CD8-positive, alpha-beta memory T cell (primary cell): ENCODE results near the gene TPRA1. TPM values are rescaled to one million over a fixed set of nuclear protein-coding genes. Genes with fewer than 3 reads are reported as not detected.
A peak's percentile ranks its signal among the peaks of the same experiment; 100 is the strongest.
"Not testable (repeated sequence)": the region's sequence is repeated elsewhere in the genome, so short reads cannot be mapped to it uniquely, and the experiment has no call there.

Source experiments
- CTCF ChIA-PET: fragments of 350-600 bp; sonication (Branson Sonifier 250); formaldehyde crosslinking; loops from one replicate; lab custom pipeline; 2021; ENCODE audit warnings: antibody characterized with exemption; lab: Charles Lee
- POLR2A ChIA-PET: fragments of 350-600 bp; sonication (Branson Sonifier 250); formaldehyde crosslinking; loops from one replicate; lab custom pipeline; 2021; ENCODE audit warnings: antibody characterized with exemption; lab: Charles Lee
- DNase-seq, 5 donors: peaks; one replicate each; pipeline versions ENCODE4 v3.0.0 to v3.0.0-alpha.2; 2020 to 2022; ENCODE audit warnings: mixed read lengths in 1 of 5
- H3K27ac ChIP-seq: one replicate; pipeline ENCODE4 v1.7.0; 2013; ENCODE audit warnings: low read depth, mild to moderate bottlenecking, low read length, moderate library complexity
- H3K27me3 ChIP-seq: 2 replicates; pipeline ENCODE4 v1.7.0; 2013; ENCODE audit warnings: low read length, mild to moderate bottlenecking; ENCODE audit not compliant: insufficient read depth, poor library complexity, severe bottlenecking
- H3K36me3 ChIP-seq: 2 replicates; pipeline ENCODE4 v1.7.0; 2013; ENCODE audit warnings: mild to moderate bottlenecking, low read length, moderate library complexity; ENCODE audit not compliant: insufficient read depth
- H3K4me1 ChIP-seq: 2 replicates; pipeline ENCODE4 v1.7.0; 2013; ENCODE audit warnings: mild to moderate bottlenecking, low read length, moderate library complexity; ENCODE audit not compliant: insufficient read depth
- H3K4me3 ChIP-seq: 2 replicates; pipeline ENCODE4 v1.7.0; 2013; ENCODE audit warnings: mild to moderate bottlenecking, low read length
- H3K9me3 ChIP-seq: 2 replicates; pipeline ENCODE4 v1.7.0; 2013; ENCODE audit warnings: mild to moderate bottlenecking, low read length
- H3K27ac Mint-ChIP-seq, 8 donors: one replicate each; pipeline ENCODE4 v1.8.0; 2020 to 2021; ENCODE audit warnings: mixed read lengths in 8 of 8, mild to moderate bottlenecking in 6 of 8, inconsistent platforms in 3 of 8, moderate library complexity in 3 of 8
- H3K27me3 Mint-ChIP-seq, 2 donors: one replicate each; pipeline ENCODE4 v1.8.0; 2020 to 2021; ENCODE audit warnings: mixed read lengths in 2 of 2, mild to moderate bottlenecking in 1 of 2, moderate library complexity in 1 of 2
- H3K36me3 Mint-ChIP-seq, 3 donors: one replicate each; pipeline ENCODE4 v1.8.0; 2020 to 2021; ENCODE audit warnings: mixed read lengths in 3 of 3, inconsistent platforms in 1 of 3, mild to moderate bottlenecking in 1 of 3
- H3K4me1 Mint-ChIP-seq, 3 donors: one replicate each; pipeline ENCODE4 v1.8.0; 2020 to 2021; ENCODE audit warnings: mixed read lengths in 3 of 3, inconsistent platforms in 1 of 3, mild to moderate bottlenecking in 1 of 3
- H3K4me3 Mint-ChIP-seq, 7 donors: one replicate each; pipeline ENCODE4 v1.8.0; 2020 to 2021; ENCODE audit warnings: mixed read lengths in 7 of 7, mild to moderate bottlenecking in 6 of 7, moderate library complexity in 4 of 7, inconsistent platforms in 2 of 7
- H3K9me3 Mint-ChIP-seq, 5 donors: one replicate each; pipeline ENCODE4 v1.8.0; 2020 to 2022; ENCODE audit warnings: mixed read lengths in 5 of 5, mild to moderate bottlenecking in 3 of 5, moderate library complexity in 2 of 5, inconsistent platforms in 1 of 5
- polyA plus RNA-seq: library from polyadenylated mRNA; unstranded; fragments of 300-500 nt; fragmentation: Illumina TruSeq; gene quantifications from one replicate; pipeline ENCODE4 v1.2.3, GENCODE V29; 2021
- total RNA-seq, 2 experiments: library from RNA; stranded (reverse); gene quantifications; one replicate each; pipeline ENCODE4 v1.2.3, GENCODE V29; 2021

TPRA1 gene
- total and polyA plus RNA-seq, 3 experiments from 2014 or later: 30.4 to 52.1 (median 48.9) TPM

DNA sequence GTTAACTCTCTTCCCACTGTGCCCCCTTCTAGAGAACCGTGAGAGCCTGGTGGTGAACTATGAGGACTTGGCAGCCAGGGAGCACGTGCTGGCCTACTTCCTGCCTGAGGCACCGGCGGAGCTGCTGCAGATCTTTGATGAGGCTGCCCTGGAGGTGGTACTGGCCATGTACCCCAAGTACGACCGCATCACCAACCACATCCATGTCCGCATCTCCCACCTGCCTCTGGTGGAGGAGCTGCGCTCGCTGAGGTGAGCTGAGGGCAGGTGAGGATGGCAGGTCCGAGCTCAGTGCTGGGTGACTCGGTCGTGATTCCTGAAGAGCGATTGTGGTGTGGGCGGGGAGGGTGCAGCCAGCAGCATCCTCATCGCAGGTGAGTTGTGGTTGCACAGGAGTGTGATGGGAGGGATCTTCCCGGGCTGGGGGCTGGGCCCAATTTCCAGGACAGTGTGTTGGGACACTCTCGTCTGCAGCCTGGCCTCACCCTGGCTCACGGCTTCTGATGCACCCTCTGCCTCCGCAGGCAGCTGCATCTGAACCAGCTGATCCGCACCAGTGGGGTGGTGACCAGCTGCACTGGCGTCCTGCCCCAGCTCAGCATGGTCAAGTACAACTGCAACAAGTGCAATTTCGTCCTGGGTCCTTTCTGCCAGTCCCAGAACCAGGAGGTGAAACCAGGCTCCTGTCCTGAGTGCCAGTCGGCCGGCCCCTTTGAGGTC, 15.7 kb upstream of the TPRA1 start:
- no peaks in the 10 kb centered on the region for H3K27me3 ChIP-seq
- CTCF ChIA-PET: interaction anchor here (2.0 kb wide), 1 partner anchor 31 kb away, joined by 8 read pairs; no protein-coding TSS in a partner anchor
- no peak for DNase-seq
- H3K27ac Mint-ChIP-seq: no peak overlapping the region
- H3K27ac ChIP-seq: no peak overlapping the region
- H3K4me3 Mint-ChIP-seq: no peak overlapping the region
- POLR2A ChIA-PET: no interaction called here
- H3K9me3 ChIP-seq: no peaks in the 10 kb centered on the region
- no peaks in the 10 kb centered on the region for H3K27me3 Mint-ChIP-seq
- no peaks in the 10 kb centered on the region for H3K36me3 ChIP-seq
- H3K4me1 ChIP-seq: no peaks in the 10 kb centered on the region
- H3K36me3 Mint-ChIP-seq: peaks cover 7 to 70% (median 19%) of the 10 kb centered on the region in 3 donors
- H3K9me3 Mint-ChIP-seq: no peaks in the 10 kb centered on the region
- H3K4me1 Mint-ChIP-seq: peaks cover 6 to 9% (median 7%) of the 10 kb centered on the region in 3 donors
- no peak overlapping the region for H3K4me3 ChIP-seq

DNA sequence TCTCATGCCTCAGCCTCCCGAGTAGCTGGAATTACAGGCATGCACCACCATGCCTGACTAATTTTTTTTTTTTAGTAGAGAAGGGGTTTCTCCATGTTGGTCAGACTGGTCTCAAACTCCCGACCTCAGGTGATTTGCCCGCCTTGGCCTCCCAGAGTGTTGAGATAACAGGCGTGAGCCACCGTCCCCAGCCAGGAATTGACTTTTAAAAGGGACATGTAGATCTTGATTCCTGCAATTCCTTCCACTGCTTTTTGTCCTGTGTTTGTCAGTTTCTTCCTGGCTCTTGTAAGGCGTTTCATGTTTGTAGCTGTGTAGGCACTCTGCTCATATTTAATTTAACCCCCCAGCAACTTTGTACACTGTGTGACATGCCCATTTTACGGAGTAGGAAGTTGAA, 15.0 kb upstream of the TPRA1 start:
- CTCF ChIA-PET: interaction anchor here (2.0 kb wide), 1 partner anchor 30 kb away, joined by 8 read pairs; no protein-coding TSS in a partner anchor
- not testable (repeated sequence) for H3K4me3 Mint-ChIP-seq, H3K27ac ChIP-seq, H3K9me3 Mint-ChIP-seq, H3K27ac Mint-ChIP-seq, DNase-seq, H3K4me3 ChIP-seq, H3K27me3 ChIP-seq, H3K27me3 Mint-ChIP-seq, H3K9me3 ChIP-seq, H3K36me3 ChIP-seq, H3K4me1 ChIP-seq
- Mint-ChIP-seq H3K36me3 (peaks cover 6 to 66% (median 17%) of the 10 kb centered on the region in 3 donors), H3K4me1 (peaks cover 6 to 11% (median 9%) of the 10 kb centered on the region in 3 donors)
- POLR2A ChIA-PET: interaction anchor here (0.6 to 0.7 kb wide), 2 partner anchors 28 to 722 kb away, joined by 4 to 8 read pairs; no protein-coding TSS in a partner anchor

GRCh38 chr3:127604546-127605165, 14.1 kb upstream of the TPRA1 start:
- peaks cover 6 to 12% (median 9%) of the 10 kb centered on the region in 3 donors for H3K4me1 Mint-ChIP-seq
- no peak overlapping the region for H3K27ac ChIP-seq

GRCh38 chr3:127604035-127604434, 13.5 kb upstream of the TPRA1 start:
- Mint-ChIP-seq H3K27ac (peak overlapping the region in 1 of 8 donors; percentile 23), H3K36me3 (peaks cover 3 to 55% (median 14%) of the 10 kb centered on the region in 3 donors), H3K27me3 (no peaks in the 10 kb centered on the region), H3K4me3 (no peak overlapping the region), H3K4me1 (peaks cover 6 to 14% (median 14%) of the 10 kb centered on the region in 3 donors), H3K9me3 (no peaks in the 10 kb centered on the region)
- ChIA-PET POLR2A (no interaction called here), CTCF (interaction anchor here (1.1 kb wide), 1 partner anchor 14 kb away, joined by 3 read pairs; the partner anchor contains the start of gene TPRA1)
- Histone ChIP-seq H3K27ac (no peak overlapping the region), H3K27me3 (no peaks in the 10 kb centered on the region), H3K9me3 (no peaks in the 10 kb centered on the region), H3K4me1 (peaks cover 3% of the 10 kb centered on the region), H3K36me3 (no peaks in the 10 kb centered on the region), H3K4me3 (no peak overlapping the region)
- no peak for DNase-seq

More at GRCh38 chr3:127604546-127605165, 14.1 kb upstream of the TPRA1 start:
- H3K9me3 ChIP-seq: no peaks in the 10 kb centered on the region
- no peak for DNase-seq
- Mint-ChIP-seq H3K27ac (no peak overlapping the region), H3K9me3 (no peaks in the 10 kb centered on the region), H3K4me3 (peak overlapping the region in 1 of 7 donors; percentile 6), H3K27me3 (no peaks in the 10 kb centered on the region), H3K36me3 (peaks cover 3 to 59% (median 14%) of the 10 kb centered on the region in 3 donors)
- POLR2A ChIA-PET: no interaction called here
- CTCF ChIA-PET: no interaction called here
- no peaks in the 10 kb centered on the region for H3K36me3 ChIP-seq
- no peak overlapping the region for H3K4me3 ChIP-seq
- H3K27me3 ChIP-seq: no peaks in the 10 kb centered on the region
- H3K4me1 ChIP-seq: no peaks in the 10 kb centered on the region

DNA sequence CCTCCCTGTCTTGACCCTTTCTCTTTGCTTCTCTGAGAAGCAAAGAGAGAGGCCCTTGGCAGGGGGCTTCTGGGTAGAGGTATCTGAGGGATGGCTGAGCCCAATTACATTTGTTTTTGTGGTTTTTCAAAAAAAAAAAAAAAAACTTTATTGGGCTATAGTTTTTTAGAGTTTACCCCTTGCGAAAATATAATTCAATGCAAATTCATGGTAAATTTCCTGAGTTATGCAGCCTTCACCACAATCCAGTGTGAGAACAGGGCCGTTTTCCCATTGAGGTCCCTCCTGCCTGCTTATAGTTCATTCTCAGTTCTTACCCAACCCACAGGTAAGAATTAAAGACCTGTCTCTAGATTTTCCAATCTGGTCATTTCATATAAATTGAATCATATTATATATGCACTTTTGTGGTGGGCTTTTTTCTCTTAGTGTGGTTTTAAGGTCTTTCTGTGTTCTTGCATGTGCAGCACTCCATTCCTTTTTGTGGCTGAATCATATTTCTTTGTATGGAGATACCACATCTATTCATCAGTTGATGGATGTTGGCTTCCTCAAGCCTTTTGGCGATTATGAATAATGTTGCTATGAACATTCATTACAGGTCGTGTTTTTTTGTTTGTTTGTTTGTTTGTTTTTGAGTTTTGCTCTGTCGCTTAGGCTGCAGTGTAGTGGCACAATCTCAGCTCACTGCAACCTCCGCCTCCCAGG, 10.4 kb upstream of the TPRA1 start:
- POLR2A ChIA-PET: no interaction called here
- no peak overlapping the region for H3K27ac ChIP-seq
- CTCF ChIA-PET: no interaction called here

GRCh38 chr3:127598841-127599570, 8.5 kb upstream of the TPRA1 start:
- peak overlapping the region; percentile 61 to 98 (median 88) for H3K27ac Mint-ChIP-seq
- Histone ChIP-seq H3K9me3 (no peaks in the 10 kb centered on the region), H3K4me1 (peaks cover 18% of the 10 kb centered on the region), H3K27me3 (no peaks in the 10 kb centered on the region), H3K36me3 (no peaks in the 10 kb centered on the region), H3K27ac (peak overlapping the region; percentile 83), H3K4me3 (peak overlapping the region; percentile 71)
- ChIA-PET CTCF (interaction anchor here (1.1 to 3.7 kb wide), 4 partner anchors 24 to 97 kb away, joined by 3 to 34 read pairs (median 4); no protein-coding TSS in a partner anchor), POLR2A (interaction anchor here (0.7 kb wide), 1 partner anchor 8 kb away, joined by 4 read pairs; the partner anchor contains the start of gene TPRA1)
- H3K4me3 Mint-ChIP-seq: peak overlapping the region; percentile 76 to 95 (median 84)
- no peak for DNase-seq
- peaks cover 19 to 33% (median 26%) of the 10 kb centered on the region in 3 donors for H3K4me1 Mint-ChIP-seq
- no peaks in the 10 kb centered on the region for H3K27me3 Mint-ChIP-seq
- peaks cover under 1 to 9% (median 2%) of the 10 kb centered on the region in 3 donors for H3K36me3 Mint-ChIP-seq
- no peaks in the 10 kb centered on the region for H3K9me3 Mint-ChIP-seq

More for the DNA sequence above, 10.4 kb upstream of the TPRA1 start:
- no peaks in the 10 kb centered on the region for H3K27me3 ChIP-seq
- no peak overlapping the region for H3K4me3 ChIP-seq
- Mint-ChIP-seq H3K4me3 (peak overlapping the region in 2 of 7 donors; percentile 9 to 56), H3K4me1 (peaks cover 20 to 33% (median 26%) of the 10 kb centered on the region in 3 donors), H3K9me3 (no peaks in the 10 kb centered on the region), H3K36me3 (peaks cover 3 to 25% (median 5%) of the 10 kb centered on the region in 3 donors), H3K27ac (no peak overlapping the region), H3K27me3 (no peaks in the 10 kb centered on the region)
- H3K4me1 ChIP-seq: peaks cover 18% of the 10 kb centered on the region
- no peaks in the 10 kb centered on the region for H3K9me3 ChIP-seq
- DNase-seq: no peak
- no peaks in the 10 kb centered on the region for H3K36me3 ChIP-seq
